ENCODE results near the gene VTN.

VTN gene

GRCh38 chr17:28367641-28368305, 2.3 kb downstream of the VTN start:
- no peak for DNase-seq

GRCh38 chr17:28366605-28367004, 3.5 kb downstream of the VTN start:
- DNase-seq = no peak

- no peak for DNase-seq
Observed at GRCh38 chr17:28365487-28365886, 4.6 kb downstream of the VTN start.

- no peak for DNase-seq
Observed at GRCh38 chr17:28364665-28365363, 5.3 kb downstream of the VTN start, which contains the start of gene SEBOX. TSS of gene SEBOX (minus strand) at chr17:28365199. CDS start at chr17:28365151, 48 bp downstream.

- no peak for DNase-seq
Observed at GRCh38 chr17:28363776-28364650, 6.1 kb downstream of the VTN start.

GRCh38 chr17:28363186-28363585, 6.9 kb downstream of the VTN start:
- DNase-seq = no peak

GRCh38 chr17:28357901-28358197, 12.3 kb downstream of the VTN start:
- no peak for DNase-seq

GRCh38 chr17:28357061-28357900, 12.8 kb downstream of the VTN start, which contains the start of gene POLDIP2:
TSS of gene POLDIP2 (minus strand) at chr17:28357527. CDS start at chr17:28357448, 79 bp downstream.
- DNase-seq = peak; percentile 97

GRCh38 chr17:28350271-28350670, 19.8 kb downstream of the VTN start:
- DNase-seq = no peak

- DNase-seq = no peak
Observed at GRCh38 chr17:28348979-28349378, 21.1 kb downstream of the VTN start.

GRCh38 chr17:28347261-28347891, 22.7 kb downstream of the VTN start:
- DNase-seq = no peak

- DNase-seq = no peak
Observed at GRCh38 chr17:28346746-28347246, 23.3 kb downstream of the VTN start.

GRCh38 chr17:28346199-28346580, 23.9 kb downstream of the VTN start:
- no peak for DNase-seq

- no peak for DNase-seq
Observed at GRCh38 chr17:28345419-28346198, 24.5 kb downstream of the VTN start.

- DNase-seq = no peak
Observed at GRCh38 chr17:28344435-28344901, 25.6 kb downstream of the VTN start.

GRCh38 chr17:28344011-28344410, 26.1 kb downstream of the VTN start:
- no peak for DNase-seq

- no peak for DNase-seq
Observed at GRCh38 chr17:28343491-28343932, 26.6 kb downstream of the VTN start.

GRCh38 chr17:28342313-28342712, 27.8 kb downstream of the VTN start:
- DNase-seq = no peak

- no peak for DNase-seq
Observed at GRCh38 chr17:28341516-28341915, 28.6 kb downstream of the VTN start.

- no peak for DNase-seq
Observed at GRCh38 chr17:28340374-28340773, 29.7 kb downstream of the VTN start.

GRCh38 chr17:28339431-28339830, 30.7 kb downstream of the VTN start:
- no peak for DNase-seq

All from NCI-H774 (cell line).